GM21786 (cell line): ENCODE results near the gene SEBOX.
A peak's percentile ranks its signal among the peaks of the same experiment; 100 is the strongest.

ENCODE experiments used
- ATAC-seq: cut with Tn5 transposase; IDR thresholded peaks from one replicate; pipeline ENCODE4 v1.9.1; 2021; ENCODE audit not compliant: unreplicated experiment

Gene SEBOX

GRCh38 chr17:28368915-28369683, 4.1 kb upstream of the SEBOX start:
- ATAC-seq: no peak

- ATAC-seq: no peak
These were observed 3.4 kb upstream of the SEBOX start for GRCh38 chr17:28368306-28368831.

GRCh38 chr17:28367641-28368305, 2.8 kb upstream of the SEBOX start:
- ATAC-seq: no peak

GRCh38 chr17:28366605-28367004, 1.6 kb upstream of the SEBOX start:
- no peak for ATAC-seq

GRCh38 chr17:28365487-28365886, 488 bp upstream of the SEBOX start:
- ATAC-seq: no peak

- no peak for ATAC-seq
These were observed 986 bp downstream of the SEBOX start for GRCh38 chr17:28363776-28364650.

GRCh38 chr17:28363186-28363585, 1.8 kb downstream of the SEBOX start:
- no peak for ATAC-seq

GRCh38 chr17:28357901-28358197, 7.2 kb downstream of the SEBOX start:
- no peak for ATAC-seq

GRCh38 chr17:28357061-28357900, 7.7 kb downstream of the SEBOX start, which contains the start of gene POLDIP2:
TSS of gene POLDIP2 (minus strand) at chr17:28357527. CDS start at chr17:28357448, 79 bp downstream.
- peak; percentile 88 for ATAC-seq

GRCh38 chr17:28350271-28350670, 14.7 kb downstream of the SEBOX start:
- no peak for ATAC-seq

- no peak for ATAC-seq
These were observed 16.0 kb downstream of the SEBOX start for GRCh38 chr17:28348979-28349378.

GRCh38 chr17:28347261-28347891, 17.6 kb downstream of the SEBOX start:
- no peak for ATAC-seq

- ATAC-seq: no peak
These were observed 18.2 kb downstream of the SEBOX start for GRCh38 chr17:28346746-28347246.

GRCh38 chr17:28346199-28346580, 18.8 kb downstream of the SEBOX start:
- ATAC-seq: no peak

GRCh38 chr17:28345419-28346198, 19.4 kb downstream of the SEBOX start:
- ATAC-seq: no peak

- ATAC-seq: no peak
These were observed 20.5 kb downstream of the SEBOX start for GRCh38 chr17:28344435-28344901.

- no peak for ATAC-seq
These were observed 21.0 kb downstream of the SEBOX start for GRCh38 chr17:28344011-28344410.

- no peak for ATAC-seq
These were observed 21.5 kb downstream of the SEBOX start for GRCh38 chr17:28343491-28343932.

- no peak for ATAC-seq
These were observed 22.7 kb downstream of the SEBOX start for GRCh38 chr17:28342313-28342712.
